DMS153 treated with DMSO at 0.1 percent for 48 hours (cell line): ENCODE data around the gene SPINK7.

Source experiments
- DNase-seq: peaks from one replicate; lab custom pipeline; 2025; ENCODE audit not compliant: unreplicated experiment; lab: John Stamatoyannopoulos, UW

SPINK7 gene

DNA sequence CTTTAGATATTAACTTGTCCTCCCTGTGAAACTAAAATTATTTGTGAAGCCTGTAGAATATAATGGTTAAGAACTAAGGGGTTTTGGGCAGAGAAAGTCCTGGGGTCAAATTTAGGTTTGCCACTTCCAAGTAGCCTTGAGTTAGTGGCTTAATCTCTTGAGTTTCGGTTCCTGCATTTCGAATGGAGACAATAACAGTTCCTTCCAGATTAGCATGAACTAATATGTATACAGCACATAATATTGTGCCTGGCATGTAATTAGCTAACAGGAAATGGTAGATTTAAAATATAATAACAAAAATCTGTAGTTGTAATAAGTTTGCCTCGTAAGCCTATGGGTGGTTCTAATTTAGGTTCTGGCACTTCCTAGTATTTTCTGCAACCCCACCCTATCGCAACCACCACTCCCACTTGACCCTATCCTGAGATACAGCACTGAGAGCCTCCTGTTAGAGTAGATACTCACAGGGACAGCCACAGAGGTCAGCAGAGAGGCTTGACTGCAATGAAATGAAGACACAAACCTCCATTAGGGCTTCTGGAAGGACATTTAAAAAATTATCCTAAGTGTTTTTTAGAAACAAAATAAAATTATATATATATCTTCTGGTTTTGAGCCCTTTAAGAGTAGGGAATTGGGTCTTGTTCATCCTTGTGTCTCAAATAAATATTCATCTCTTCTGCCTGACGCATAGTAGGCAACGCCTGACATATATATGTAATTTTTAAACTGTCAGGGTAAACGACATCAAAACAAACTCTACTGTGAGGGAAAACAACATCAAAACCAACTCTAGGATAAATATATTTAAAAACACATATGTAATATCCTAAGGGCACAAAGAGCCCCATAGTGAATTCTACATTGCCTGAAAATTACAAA, 31.6 kb downstream of the SPINK7 start:
- no peak for DNase-seq

DNA sequence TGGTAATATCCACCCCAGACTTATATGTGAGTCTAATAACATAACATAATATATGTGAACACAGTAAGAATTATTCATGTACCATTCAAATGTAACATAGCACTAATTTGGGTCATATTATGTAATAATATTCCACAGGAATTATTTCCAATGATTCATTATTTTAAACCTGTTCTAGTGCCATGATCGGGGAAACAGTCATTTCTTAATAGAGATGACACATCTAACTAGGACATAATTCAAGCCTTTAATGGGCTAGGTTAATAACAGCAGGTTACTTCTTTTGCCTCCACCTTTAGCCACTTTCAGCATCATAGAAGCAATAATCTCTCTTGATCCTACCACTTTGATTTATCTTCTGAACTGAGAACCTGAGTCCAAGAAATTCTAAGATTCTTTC, 35.5 kb downstream of the SPINK7 start:
- DNase-seq = no peak

DNA sequence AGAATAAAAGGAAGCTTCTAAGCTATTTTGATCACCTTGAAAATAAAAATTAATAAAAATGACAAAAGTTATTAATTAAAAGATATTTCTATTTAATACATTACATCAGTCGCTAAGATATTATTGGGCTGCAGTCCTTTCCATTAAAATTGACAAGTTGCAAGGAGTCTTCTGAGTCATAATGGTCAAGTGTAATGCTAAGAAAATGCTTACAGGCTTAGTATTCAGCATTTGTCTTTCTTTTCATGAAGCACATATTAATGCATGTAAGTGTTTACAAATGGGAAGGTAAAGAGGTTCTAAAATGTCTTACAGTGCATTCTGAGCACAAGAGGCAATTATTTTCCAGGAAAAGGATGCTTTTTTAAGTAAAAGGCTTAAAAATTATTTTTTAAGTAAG, 40.5 kb downstream of the SPINK7 start:
- no peak for DNase-seq

DNA sequence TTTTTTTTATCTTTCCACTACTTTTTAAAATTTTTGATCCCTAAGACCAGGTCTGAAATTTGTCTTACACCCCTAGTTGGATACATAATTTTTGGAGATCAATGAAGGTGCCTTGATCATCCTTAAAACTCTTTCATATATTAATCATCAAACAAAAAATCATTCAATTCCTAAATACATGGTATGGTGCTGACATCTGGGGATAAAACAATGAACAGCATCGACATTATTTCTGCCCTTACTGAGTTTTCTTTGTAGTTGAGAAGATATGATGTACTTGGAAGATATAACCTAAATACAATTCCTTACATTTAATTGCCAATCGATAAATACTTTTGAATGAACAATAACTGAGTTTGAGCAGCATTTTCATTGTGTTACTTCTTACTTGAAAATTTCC, 41.4 kb downstream of the SPINK7 start:
- DNase-seq = no peak

DNA sequence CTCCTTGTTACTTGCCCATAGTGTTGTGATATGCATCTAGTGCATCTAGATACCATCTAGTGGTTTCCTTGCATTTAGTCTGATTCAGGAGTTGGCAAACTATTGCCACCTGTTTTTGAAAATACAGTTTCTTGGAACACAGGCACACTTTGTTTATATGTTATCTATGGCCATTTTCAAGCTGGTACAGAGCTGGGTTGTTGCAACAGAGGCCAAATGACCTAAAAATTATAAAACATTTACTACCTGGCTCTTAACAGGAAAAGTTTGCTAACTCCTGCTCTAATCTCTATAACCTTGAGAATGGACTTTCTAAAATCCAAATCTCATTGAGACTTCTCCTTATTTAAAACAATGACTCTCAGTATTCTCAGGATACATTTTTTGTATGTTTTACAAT, 52.1 kb downstream of the SPINK7 start:
- DNase-seq = no peak
